Activated naive CD8-positive, alpha-beta T cell treated with anti-CD3 and anti-CD28 coated beads for 36 hours (primary cell): ENCODE measurements around the gene FCGR2B. TPM values are rescaled to one million over a fixed set of nuclear protein-coding genes. Genes with fewer than 3 reads are reported as not detected.
"Not testable (repeated sequence)": the region's sequence is repeated elsewhere in the genome, so short reads cannot be mapped to it uniquely, and the experiment has no call there.

ENCODE experiments used
- DNase-seq: peaks from one replicate; pipeline ENCODE4 v3.0.0; 2021
- H3K27ac Mint-ChIP-seq: one replicate; pipeline ENCODE4 v1.8.0; 2022; ENCODE audit warnings: mild to moderate bottlenecking, moderate library complexity, mixed read lengths
- H3K27me3 Mint-ChIP-seq: one replicate; pipeline ENCODE4 v1.8.0; 2022; ENCODE audit warnings: mild to moderate bottlenecking, mixed read lengths
- H3K36me3 Mint-ChIP-seq: one replicate; pipeline ENCODE4 v1.8.0; 2021; ENCODE audit warnings: mild to moderate bottlenecking, mixed read lengths
- H3K4me1 Mint-ChIP-seq: one replicate; pipeline ENCODE4 v1.8.0; 2021; ENCODE audit warnings: mixed read lengths
- H3K4me3 Mint-ChIP-seq: one replicate; pipeline ENCODE4 v1.8.0; 2022; ENCODE audit warnings: mild to moderate bottlenecking, moderate library complexity, mixed read lengths
- H3K9me3 Mint-ChIP-seq: one replicate; pipeline ENCODE4 v1.8.0; 2022; ENCODE audit warnings: mixed read lengths
- total RNA-seq, 2 experiments: library from RNA; stranded (reverse); gene quantifications; one replicate each; pipeline ENCODE4 v1.2.3, GENCODE V29; 2021

The FCGR2B gene
- total RNA-seq, 2 experiments from 2014 or later, result 0.20 to 0.25 TPM

DNA sequence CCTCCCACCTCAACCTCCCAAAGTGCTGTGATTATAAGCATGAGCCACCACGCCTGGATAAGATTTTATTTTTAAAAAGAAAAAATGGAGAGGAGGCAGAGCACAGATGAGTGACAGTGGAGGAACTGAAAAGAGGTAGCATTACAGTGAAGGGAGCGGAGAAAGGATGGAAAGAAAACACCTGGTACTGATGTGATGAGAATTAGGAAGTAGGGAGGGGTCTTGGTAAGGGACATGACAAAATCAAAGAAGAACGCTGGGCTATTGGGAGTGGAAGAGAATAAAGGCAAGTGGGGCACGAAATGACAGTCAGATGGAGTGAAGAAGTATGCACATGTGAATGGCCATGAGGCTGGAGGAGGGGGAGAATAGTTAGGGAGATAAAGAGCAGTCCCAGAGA lies 46.4 kb downstream of the FCGR2B start:
- Mint-ChIP-seq H3K27me3 (peaks cover 14% of the 10 kb centered on the region), H3K4me3 (no peak overlapping the region)

DNA sequence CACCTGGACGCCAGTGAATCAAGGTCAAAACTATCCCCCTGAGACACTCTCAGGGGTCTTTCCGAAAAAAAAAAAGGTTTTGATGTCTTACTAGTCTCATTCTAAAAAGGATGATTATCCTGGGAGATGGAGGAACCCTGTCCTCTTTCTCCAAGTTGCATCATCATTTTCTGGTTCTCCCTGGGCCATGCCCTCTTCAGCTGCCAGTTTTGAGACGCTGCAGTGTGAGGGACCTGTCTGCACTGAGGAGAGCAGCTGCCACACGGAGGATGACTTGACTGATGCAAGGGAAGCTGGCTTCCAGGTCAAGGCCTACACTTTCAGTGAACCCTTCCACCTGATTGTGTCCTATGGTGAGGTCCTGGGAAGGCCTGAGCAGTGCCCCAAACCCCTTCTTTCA lies 47.6 kb downstream of the FCGR2B start:
- H3K27ac Mint-ChIP-seq, result no peak overlapping the region
- H3K9me3 Mint-ChIP-seq, result no peaks in the 10 kb centered on the region
- peaks cover 16% of the 10 kb centered on the region for H3K27me3 Mint-ChIP-seq
- no peaks in the 10 kb centered on the region for H3K4me1 Mint-ChIP-seq
- no peak for DNase-seq
- H3K4me3 Mint-ChIP-seq, result no peak overlapping the region
- no peaks in the 10 kb centered on the region for H3K36me3 Mint-ChIP-seq

More for the DNA sequence above, 46.4 kb downstream of the FCGR2B start:
- H3K4me1 Mint-ChIP-seq, result no peaks in the 10 kb centered on the region
- H3K36me3 Mint-ChIP-seq, result no peaks in the 10 kb centered on the region
- DNase-seq, result no peak
- H3K27ac Mint-ChIP-seq, result no peak overlapping the region
- H3K9me3 Mint-ChIP-seq, result no peaks in the 10 kb centered on the region

DNA sequence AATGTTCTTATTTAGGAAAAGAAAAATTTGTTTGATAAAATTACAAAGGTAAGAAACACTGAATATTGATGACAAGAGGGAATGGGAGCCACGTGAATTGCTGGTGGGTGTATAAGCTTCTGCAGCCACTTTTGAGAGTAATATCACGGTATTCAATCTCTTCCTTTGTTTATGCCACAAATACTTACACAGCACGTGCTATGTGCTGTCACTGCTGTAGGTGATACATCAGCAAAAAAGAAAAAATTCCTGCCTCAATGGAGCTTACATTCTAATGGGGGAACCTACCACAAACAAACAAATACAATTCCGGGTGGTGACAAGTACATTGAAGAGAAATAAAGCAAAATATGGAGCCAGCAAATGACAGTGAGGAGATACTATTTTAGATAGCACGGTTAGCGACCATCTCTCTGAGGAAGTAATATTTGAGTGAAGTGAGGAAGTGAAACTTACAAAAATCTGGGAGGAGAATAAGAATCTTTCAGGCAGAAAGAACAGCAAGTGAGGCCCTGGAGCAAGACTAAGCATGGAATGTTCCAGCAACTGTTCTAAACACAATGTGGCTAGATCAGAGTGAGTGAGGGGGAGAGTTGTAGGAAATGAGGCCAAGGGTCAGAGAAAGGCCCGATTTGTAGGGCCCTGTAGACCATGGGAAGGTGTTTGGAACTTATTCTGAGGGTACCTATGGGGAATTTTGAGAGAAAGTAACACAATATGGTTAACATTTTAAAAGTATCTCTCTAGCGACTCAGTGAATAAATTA lies 55.8 kb downstream of the FCGR2B start:
- Mint-ChIP-seq H3K36me3 (no peaks in the 10 kb centered on the region), H3K4me1 (peaks cover 17% of the 10 kb centered on the region), H3K9me3 (no peaks in the 10 kb centered on the region), H3K27me3 (peaks cover 21% of the 10 kb centered on the region), H3K27ac (no peak overlapping the region), H3K4me3 (no peak overlapping the region)
- no peak for DNase-seq

DNA sequence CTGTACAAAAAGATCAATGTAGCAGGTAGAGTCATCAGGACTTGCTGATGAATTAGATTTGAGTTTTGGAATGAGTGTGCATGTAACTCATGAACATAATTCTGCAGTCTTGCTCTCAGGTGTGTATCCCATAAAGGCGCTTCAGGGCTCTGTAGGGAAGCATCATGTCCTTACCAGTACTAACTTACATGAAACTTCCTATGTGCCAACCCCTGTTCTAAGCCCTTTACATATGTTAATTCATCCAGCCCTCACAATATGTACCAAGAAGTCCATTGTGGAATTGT lies 56.3 kb downstream of the FCGR2B start:
- H3K36me3 Mint-ChIP-seq, result no peaks in the 10 kb centered on the region
- H3K9me3 Mint-ChIP-seq, result no peaks in the 10 kb centered on the region
- H3K27ac Mint-ChIP-seq, result no peak overlapping the region
- no peak for DNase-seq
- H3K27me3 Mint-ChIP-seq, result peaks cover 21% of the 10 kb centered on the region
- H3K4me3 Mint-ChIP-seq, result no peak overlapping the region
- H3K4me1 Mint-ChIP-seq, result peaks cover 17% of the 10 kb centered on the region

DNA sequence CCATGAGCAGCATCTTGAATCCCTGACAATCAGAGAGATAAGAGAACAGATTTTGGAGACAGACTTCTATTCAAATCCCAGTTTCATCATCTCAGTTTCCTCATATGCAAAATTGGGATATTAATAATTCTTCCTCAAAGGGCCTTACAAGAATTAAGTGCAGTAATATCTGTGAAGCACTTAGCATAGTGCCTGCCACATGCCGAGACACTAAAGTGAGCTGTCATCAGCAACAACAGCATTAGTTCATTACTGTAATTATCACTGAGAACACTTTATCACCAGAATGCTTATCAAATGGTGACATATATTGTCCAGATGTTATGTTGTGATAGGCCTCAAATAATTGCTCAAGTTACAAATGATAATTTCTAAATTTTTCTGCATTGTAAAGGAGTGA lies 57.5 kb downstream of the FCGR2B start:
- DNase-seq, result no peak
- H3K4me1 Mint-ChIP-seq, result peaks cover 25% of the 10 kb centered on the region
- H3K4me3 Mint-ChIP-seq, result no peak overlapping the region
- no peaks in the 10 kb centered on the region for H3K36me3 Mint-ChIP-seq
- H3K9me3 Mint-ChIP-seq, result no peaks in the 10 kb centered on the region
- no peak overlapping the region for H3K27ac Mint-ChIP-seq
- H3K27me3 Mint-ChIP-seq, result peaks cover 29% of the 10 kb centered on the region

DNA sequence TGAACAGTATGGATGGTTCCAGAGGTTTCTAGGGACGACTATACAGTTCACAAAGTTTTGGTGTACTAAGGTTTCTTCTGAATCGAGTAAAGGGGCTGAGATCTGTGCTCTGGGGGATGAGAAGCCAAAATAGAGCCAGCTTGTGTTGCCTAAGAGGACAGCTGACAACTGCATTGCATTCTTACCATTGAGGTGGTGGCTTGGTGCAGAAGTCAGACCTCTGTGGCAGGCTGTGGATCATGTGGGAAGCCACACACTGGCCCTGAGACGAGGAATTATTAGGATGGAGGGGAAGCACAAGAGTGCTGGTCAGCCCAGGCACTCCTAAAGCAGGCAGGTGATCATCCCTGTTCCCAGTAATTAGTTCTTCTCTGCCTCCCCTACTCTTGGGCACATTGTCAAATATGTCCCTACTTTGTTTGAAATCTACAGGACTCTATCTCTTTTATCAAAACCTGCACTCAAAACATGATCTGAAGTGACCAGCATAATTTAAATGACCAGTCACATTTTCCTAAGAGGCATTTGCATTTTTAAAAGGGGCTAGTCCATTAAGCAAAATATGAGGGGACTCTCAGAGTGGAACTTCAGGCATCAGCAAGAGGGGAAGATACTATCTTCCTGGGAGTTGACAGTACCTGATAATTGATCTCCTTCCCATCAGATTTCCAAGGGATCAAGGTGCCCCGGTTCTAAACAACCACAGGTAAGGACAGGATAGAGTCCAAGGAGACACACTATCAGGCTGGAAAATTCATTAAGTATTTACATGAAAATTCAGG lies 58.2 kb downstream of the FCGR2B start, which contains the start of gene FCRLB:
TSS of gene FCRLB (plus strand) at position 589 of the 782 bp plus-strand sequence. CDS start 1,129 bp downstream, outside the sequence.
- H3K4me3 Mint-ChIP-seq, result no peak within 1 kb of the TSS
- H3K27ac Mint-ChIP-seq, result no peak within 1 kb of the TSS
- DNase-seq, result no peak
- H3K36me3 Mint-ChIP-seq, result no peaks in the 10 kb centered on the region
- H3K9me3 Mint-ChIP-seq, result no peaks in the 10 kb centered on the region
- peaks cover 32% of the 10 kb centered on the region for H3K4me1 Mint-ChIP-seq
- H3K27me3 Mint-ChIP-seq, result peaks cover 30% of the 10 kb centered on the region

DNA sequence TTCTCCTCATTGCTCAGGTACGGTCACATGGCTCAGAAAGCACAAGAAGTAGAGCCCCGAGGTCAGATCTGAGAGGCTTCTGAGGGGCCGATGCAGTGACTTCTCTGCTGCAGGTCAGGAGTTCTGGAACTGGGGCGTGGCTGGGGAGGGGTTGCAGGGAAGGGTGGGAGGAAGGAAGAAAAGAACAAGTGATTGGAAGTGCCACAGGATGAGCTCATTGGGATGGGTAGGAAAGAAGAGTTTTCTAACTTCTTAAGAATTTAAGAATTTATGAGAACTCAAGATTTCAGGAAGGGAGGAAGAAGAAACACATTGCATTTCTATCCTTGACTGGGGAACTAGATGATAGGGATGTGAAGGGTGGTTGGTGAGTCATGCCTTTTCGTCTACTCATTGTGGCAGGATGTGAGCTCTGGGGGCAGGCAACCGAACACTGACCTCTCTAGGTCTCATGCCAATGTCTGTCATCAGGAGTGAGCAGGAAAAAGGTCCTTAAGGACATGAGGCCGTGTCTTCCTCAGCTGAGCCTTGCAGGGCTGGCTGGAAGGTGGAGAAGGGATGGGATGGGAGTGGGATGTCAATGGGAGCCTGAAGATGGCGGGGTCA lies 58.9 kb downstream of the FCGR2B start:
- peaks cover 32% of the 10 kb centered on the region for H3K4me1 Mint-ChIP-seq
- no peaks in the 10 kb centered on the region for H3K9me3 Mint-ChIP-seq
- H3K36me3 Mint-ChIP-seq, result no peaks in the 10 kb centered on the region
- H3K27me3 Mint-ChIP-seq, result peaks cover 30% of the 10 kb centered on the region
- H3K4me3 Mint-ChIP-seq, result no peak overlapping the region
- H3K27ac Mint-ChIP-seq, result no peak overlapping the region
- no peak for DNase-seq

DNA sequence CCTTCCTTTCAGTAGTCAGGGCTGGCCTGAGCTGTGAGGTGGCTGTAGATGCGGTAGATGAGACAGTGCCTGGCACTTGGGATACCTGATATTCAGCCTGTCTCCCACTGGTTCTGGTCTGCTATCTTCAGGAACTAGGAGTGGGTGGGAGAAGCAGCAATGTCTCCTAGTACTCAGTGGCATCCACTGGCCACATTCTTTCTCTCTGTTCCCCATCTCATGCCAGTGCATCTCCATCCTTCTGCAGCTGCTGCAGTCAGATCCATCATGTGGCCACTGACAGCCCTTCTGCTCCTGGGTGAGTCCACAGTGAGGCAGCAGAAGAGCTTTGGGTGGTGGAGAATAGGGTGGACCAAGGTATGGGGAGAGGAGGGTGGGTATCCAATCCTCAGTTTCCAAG lies 59.5 kb downstream of the FCGR2B start:
- no peaks in the 10 kb centered on the region for H3K9me3 Mint-ChIP-seq
- H3K36me3 Mint-ChIP-seq, result no peaks in the 10 kb centered on the region
- DNase-seq, result no peak
- peaks cover 30% of the 10 kb centered on the region for H3K27me3 Mint-ChIP-seq
- H3K4me1 Mint-ChIP-seq, result peaks cover 32% of the 10 kb centered on the region
- no peak overlapping the region for H3K4me3 Mint-ChIP-seq
- H3K27ac Mint-ChIP-seq, result no peak overlapping the region

DNA sequence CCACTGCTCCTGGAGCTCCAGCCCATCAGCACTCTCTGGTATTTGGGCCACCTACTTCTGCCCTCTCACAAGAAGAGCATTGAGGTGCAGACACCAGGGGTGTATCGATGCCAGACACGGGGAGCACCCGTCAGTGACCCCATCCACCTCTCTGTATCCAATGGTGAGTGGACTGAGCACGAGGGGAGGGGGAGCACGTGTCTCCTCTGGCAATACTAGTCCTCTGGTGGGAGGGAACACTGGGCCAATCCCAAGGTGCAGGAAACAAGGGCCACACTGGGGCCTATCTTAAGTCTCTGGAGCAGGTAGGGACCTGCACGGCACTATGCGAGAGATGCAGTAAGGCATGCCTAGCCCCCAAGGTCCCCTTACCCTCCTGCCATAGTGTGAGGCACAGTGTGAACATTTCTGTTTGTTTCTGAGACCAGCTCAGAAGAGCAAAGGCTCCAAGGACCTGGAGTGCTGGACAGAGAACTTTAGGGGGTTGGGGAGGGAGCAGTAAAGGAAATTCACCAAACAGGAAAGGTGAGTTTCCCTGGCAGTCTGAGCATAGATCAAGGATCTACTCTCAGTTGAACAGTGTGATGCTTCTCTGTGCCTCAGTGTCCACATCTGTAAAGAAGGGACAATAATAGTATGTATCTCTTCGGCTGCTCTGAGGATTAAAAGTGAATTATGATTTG lies 60.7 kb downstream of the FCGR2B start:
- peaks cover 27% of the 10 kb centered on the region for H3K27me3 Mint-ChIP-seq
- DNase-seq, result no peak
- H3K36me3 Mint-ChIP-seq, result no peaks in the 10 kb centered on the region
- H3K27ac Mint-ChIP-seq, result no peak overlapping the region
- H3K4me1 Mint-ChIP-seq, result peaks cover 42% of the 10 kb centered on the region
- H3K4me3 Mint-ChIP-seq, result no peak overlapping the region
- H3K9me3 Mint-ChIP-seq, result no peaks in the 10 kb centered on the region

DNA sequence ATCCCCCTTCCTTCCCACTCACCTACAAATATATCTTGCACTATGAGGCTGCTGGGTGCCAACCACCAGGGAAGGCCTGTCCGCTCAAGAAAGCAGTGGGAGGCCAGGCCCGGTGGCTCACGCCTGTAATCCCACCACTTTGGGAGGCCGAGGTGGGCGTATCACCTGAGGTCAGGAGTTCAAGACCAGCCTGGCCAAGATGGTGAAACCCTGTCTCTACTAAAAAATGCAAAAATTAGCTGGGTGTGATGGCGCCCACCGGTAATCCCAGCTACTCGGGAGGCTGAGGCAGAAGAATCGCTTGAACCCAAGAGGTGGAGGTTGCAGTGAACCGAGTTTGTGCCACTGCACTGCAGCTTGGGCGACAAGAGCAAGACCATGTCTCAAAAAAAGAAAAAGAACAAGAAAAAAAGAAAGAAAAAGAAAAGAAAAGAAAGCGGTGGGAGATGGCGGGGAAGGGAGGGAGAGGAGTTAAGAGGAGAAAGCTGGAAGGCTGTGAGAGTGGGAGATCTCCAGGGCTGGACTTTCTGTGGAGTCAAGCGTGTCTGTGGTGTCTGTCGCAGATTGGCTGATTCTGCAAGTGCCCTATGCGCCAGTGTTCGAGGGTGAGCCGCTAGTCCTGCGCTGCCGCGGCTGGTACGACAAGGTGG lies 62.4 kb downstream of the FCGR2B start:
- Mint-ChIP-seq H3K4me1 (peaks cover 52% of the 10 kb centered on the region), H3K27me3 (peaks cover 27% of the 10 kb centered on the region), H3K27ac (peak overlapping the region; percentile 82), H3K4me3 (peak overlapping the region; percentile 93)
- not testable (repeated sequence) for H3K36me3 Mint-ChIP-seq, DNase-seq, H3K9me3 Mint-ChIP-seq

DNA sequence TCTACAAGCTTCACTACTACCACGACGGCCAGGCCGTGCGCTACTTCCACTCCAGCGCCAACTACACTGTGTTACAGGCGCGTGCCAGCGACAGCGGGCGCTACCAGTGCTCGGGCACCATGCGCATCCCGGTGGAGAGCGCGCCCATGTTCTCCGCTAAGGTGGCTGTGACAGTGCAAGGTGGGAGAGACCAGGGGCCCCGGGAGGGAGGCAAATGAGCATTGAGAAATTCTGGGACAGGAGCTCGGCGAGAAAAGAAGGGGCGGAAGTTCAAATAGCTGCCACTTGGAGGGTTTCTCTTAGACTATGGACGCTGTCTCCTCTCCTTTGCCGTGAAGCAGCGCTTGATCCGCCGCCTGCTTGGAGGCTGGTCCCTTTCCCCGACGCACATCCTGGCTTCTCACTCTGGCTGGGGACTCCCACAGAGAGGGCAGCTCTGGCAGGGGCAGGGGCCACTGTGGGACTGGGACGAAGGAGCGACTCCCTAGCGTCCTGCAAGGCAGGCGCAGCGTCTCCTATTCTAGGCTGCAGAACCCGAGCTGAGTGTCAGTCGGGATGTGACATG lies 63.0 kb downstream of the FCGR2B start:
- Mint-ChIP-seq H3K4me1 (peaks cover 58% of the 10 kb centered on the region), H3K4me3 (peak overlapping the region; percentile 93), H3K9me3 (no peaks in the 10 kb centered on the region), H3K27ac (peak overlapping the region; percentile 82), H3K36me3 (no peaks in the 10 kb centered on the region), H3K27me3 (peaks cover 27% of the 10 kb centered on the region)
- peak; percentile 40 for DNase-seq

DNA sequence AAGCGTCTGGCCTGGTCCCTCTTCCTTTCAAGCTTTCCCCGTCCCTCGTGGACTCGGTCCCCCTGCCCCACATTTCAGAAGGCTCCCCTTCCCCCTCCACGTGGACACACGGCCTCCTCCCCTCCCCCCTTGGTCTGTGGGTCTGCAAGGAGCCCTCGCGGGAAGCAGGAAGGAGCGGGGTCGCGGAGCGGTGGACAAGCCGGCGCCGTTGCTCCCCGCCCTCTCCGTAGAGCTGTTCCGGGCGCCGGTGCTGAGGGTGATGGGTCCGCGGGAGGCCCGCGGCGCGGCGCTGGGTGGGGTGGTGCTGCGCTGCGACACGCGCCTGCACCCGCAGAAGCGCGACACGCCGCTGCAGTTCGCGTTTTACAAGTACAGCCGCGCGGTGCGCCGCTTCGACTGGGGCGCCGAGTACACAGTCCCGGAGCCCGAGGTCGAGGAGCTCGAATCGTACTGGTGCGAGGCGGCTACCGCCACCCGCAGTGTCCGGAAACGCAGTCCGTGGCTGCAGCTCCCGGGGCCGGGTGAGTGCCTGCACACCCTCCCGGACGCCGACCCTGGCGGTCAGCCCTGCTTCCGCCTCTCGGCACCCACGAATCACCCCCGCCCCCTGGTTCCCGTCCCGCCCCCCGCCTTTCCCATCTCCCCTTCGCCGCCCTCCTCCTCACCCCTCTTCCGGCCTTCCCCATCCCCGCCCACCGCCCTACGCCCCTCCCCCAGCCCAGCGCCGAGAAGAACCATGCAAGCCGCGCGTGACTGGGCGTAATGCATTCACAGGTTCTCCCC lies 63.7 kb downstream of the FCGR2B start:
- H3K36me3 Mint-ChIP-seq, result no peaks in the 10 kb centered on the region
- H3K4me1 Mint-ChIP-seq, result peaks cover 62% of the 10 kb centered on the region
- H3K4me3 Mint-ChIP-seq, result peak overlapping the region; percentile 93
- no peaks in the 10 kb centered on the region for H3K9me3 Mint-ChIP-seq
- peak; percentile 65 for DNase-seq
- H3K27ac Mint-ChIP-seq, result peak overlapping the region; percentile 82
- H3K27me3 Mint-ChIP-seq, result peaks cover 26% of the 10 kb centered on the region

DNA sequence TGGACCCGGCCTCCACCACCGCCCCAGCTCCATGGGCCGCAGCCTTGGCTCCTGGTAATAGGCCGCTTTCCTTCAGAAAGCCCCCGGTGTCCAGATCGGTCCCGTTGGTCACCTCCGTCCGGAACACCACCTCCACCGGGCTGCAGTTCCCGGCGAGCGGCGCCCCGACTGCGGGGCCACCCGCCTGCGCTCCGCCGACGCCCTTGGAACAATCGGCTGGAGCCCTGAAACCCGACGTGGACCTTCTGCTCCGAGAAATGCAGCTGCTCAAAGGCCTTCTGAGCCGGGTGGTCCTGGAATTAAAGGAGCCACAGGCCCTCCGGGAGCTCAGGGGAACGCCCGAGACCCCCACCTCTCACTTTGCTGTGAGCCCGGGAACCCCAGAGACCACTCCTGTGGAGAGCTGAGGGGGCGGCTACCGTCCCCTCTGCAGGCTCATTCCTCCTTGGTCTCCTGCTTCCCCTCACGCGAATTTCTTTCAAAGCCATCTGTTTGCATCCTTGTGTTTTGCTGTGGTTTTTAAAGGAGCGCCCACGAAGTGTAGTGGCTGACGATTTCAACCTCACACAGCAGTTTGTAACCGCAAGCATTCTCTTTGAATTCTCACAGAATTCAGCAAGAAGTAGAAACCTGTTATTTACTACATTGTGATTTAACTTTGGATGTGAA lies 64.4 kb downstream of the FCGR2B start:
- Mint-ChIP-seq H3K27ac (peak overlapping the region; percentile 86), H3K4me3 (peak overlapping the region; percentile 93), H3K9me3 (no peaks in the 10 kb centered on the region), H3K27me3 (peaks cover 22% of the 10 kb centered on the region), H3K36me3 (no peaks in the 10 kb centered on the region), H3K4me1 (peaks cover 57% of the 10 kb centered on the region)
- DNase-seq, result peak; percentile 52
